Tibial nerve (tissue), 4 donors: ENCODE results near the gene GATA1. TPM values are rescaled to one million over a fixed set of nuclear protein-coding genes. Genes with fewer than 3 reads are reported as not detected.

Source experiments
- DNase-seq, 2 donors: peaks; one replicate each; pipeline ENCODE4 v3.0.0-alpha.2; 2019; ENCODE audit warnings: low spot score in 2 of 2
- H3K27ac ChIP-seq, 4 donors: fragments of 200-600 bp; sonication (generic) in 3 of 4; one replicate each; pipeline ENCODE4 v1.5.1; 2017 to 2019; ENCODE audit warnings: mild to moderate bottlenecking in 1 of 4
- H3K27me3 ChIP-seq, 2 donors: fragments of 200-600 bp; sonication (generic) in 1 of 2; one replicate each; pipeline versions ENCODE4 v1.5.1 to v1.6.0; 2017 to 2019
- H3K36me3 ChIP-seq, 3 donors: fragments of 200-600 bp; sonication (generic); one replicate each; pipeline ENCODE4 v1.5.1; 2018 to 2019
- H3K4me1 ChIP-seq, 4 donors: fragments of 200-600 bp; sonication (generic) in 3 of 4; one replicate each; pipeline ENCODE4 v1.5.1; 2017 to 2019
- H3K4me3 ChIP-seq, 4 donors: fragments of 200-600 bp; sonication (generic) in 3 of 4; one replicate each; pipeline ENCODE4 v1.5.1; 2017 to 2019; ENCODE audit warnings: mild to moderate bottlenecking in 1 of 4, moderate library complexity in 1 of 4
- H3K9me3 ChIP-seq, 4 donors: fragments of 200-600 bp; sonication (generic) in 3 of 4; one replicate each; pipeline ENCODE4 v1.5.1; 2017 to 2019
- EP300 ChIP-seq, 2 donors: sonication (generic); formaldehyde crosslinking; IDR thresholded peaks; one replicate each; pipeline ENCODE4 v1.6.1; 2017; ENCODE audit warnings: antibody characterized with exemption in 2 of 2, mild to moderate bottlenecking in 1 of 2
- POLR2A ChIP-seq, 2 donors: fragments of 450-650 bp; IDR thresholded peaks; one replicate each; pipeline ENCODE4 v1.6.1; 2017; ENCODE audit warnings: antibody characterized with exemption in 2 of 2, mild to moderate bottlenecking in 2 of 2, moderate library complexity in 2 of 2
- WGBS, 2 donors: methylation state at CpG; one replicate each; pipeline ENCODE4 v1.1.5; 2018; 5-methylcytosine and 5-hydroxymethylcytosine counted together
- total RNA-seq, 4 donors: library from RNA; depleted of rRNA; stranded (reverse); fragments of >200 nt; gene quantifications; one replicate each; pipeline ENCODE4 v1.1.0, GENCODE V29; 2016
- TF ChIP-seq, protein P1 (sequence below), 5 experiments: fragments of 200-600 bp in 3 of 5; fragments of 450-650 bp in 2 of 5; sonication (generic) in 3 of 5; IDR thresholded peaks; one replicate each; pipeline ENCODE4 v1.5.1; 2016 to 2019; ENCODE audit warnings: antibody characterized with exemption in 5 of 5, mild to moderate bottlenecking in 3 of 5, moderate library complexity in 2 of 5

The GATA1 gene
- total RNA-seq, 4 donors from 2014 or later: 0.90 TPM; not detected in 3

DNA sequence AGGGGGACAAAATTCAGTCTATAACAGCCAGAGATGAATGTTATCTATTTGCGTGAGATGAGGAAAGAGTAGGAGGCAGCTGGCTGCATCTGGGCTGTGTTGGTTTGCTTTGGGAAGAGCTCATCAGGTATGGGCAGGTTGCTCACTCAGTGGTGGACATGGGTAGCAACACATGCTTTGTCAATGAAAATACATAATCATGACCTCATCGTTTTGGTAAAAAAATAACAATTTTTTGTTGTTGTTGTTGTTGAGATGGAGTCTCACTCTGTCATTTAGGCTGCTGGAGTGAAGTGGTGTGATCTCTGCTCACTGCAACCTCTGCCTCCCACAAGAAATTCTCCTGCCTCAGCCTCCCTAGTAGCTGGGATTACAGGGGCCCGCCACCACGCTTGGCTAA is 41.2 kb upstream of the GATA1 start:
- 87 to 93% methylated on average over 4 of the region's 4 CpGs for WGBS, 2 donors
- H3K36me3 ChIP-seq: no peaks in the 10 kb centered on the region
- TF ChIP-seq POLR2A (IDR thresholded peaks at IDR 0.05): no peak
- TF ChIP-seq, protein P1, sequence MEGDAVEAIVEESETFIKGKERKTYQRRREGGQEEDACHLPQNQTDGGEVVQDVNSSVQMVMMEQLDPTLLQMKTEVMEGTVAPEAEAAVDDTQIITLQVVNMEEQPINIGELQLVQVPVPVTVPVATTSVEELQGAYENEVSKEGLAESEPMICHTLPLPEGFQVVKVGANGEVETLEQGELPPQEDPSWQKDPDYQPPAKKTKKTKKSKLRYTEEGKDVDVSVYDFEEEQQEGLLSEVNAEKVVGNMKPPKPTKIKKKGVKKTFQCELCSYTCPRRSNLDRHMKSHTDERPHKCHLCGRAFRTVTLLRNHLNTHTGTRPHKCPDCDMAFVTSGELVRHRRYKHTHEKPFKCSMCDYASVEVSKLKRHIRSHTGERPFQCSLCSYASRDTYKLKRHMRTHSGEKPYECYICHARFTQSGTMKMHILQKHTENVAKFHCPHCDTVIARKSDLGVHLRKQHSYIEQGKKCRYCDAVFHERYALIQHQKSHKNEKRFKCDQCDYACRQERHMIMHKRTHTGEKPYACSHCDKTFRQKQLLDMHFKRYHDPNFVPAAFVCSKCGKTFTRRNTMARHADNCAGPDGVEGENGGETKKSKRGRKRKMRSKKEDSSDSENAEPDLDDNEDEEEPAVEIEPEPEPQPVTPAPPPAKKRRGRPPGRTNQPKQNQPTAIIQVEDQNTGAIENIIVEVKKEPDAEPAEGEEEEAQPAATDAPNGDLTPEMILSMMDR (IDR thresholded peaks at IDR 0.05): no peak
- no peak for TF ChIP-seq EP300 (IDR thresholded peaks at IDR 0.05)
- no peak for DNase-seq
- H3K4me3 ChIP-seq: no peak overlapping the region
- H3K27me3 ChIP-seq: no peaks in the 10 kb centered on the region
- no peaks in the 10 kb centered on the region for H3K9me3 ChIP-seq
- H3K4me1 ChIP-seq: no peaks in the 10 kb centered on the region
- H3K27ac ChIP-seq: no peak overlapping the region

DNA sequence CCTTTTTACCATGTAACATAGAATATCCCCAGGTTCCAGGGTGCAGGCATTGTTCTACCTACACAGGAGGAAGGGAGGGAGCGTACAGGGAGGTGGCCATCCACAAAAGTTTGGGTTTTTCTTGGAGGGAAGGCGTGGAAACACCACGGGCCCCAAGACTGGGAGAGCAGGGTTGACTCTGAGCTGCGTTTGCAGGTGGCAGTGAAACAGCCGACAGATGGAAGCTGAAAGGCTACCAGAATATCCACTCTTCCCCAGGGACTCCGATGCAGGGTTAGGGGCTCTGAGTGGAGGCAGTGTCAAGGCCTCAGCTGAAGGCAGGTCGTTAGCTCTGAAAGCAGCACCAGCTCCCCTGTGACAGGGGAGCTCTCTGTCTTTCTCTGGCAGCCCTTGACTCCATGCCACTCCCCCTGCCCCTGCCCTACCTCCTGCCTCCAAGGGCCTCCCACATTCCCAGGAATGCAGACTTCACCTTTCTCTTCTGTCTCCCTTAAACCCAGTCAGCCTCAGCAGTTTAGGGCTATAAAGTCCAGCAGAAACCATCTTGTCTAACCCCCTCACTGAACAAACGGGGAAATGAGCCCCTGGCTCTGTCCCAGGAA is 38.9 kb upstream of the GATA1 start:
- Histone ChIP-seq H3K9me3 (no peaks in the 10 kb centered on the region), H3K27ac (no peak overlapping the region), H3K27me3 (no peaks in the 10 kb centered on the region), H3K4me3 (no peak overlapping the region), H3K36me3 (no peaks in the 10 kb centered on the region), H3K4me1 (no peaks in the 10 kb centered on the region)
- DNase-seq: no peak
- TF ChIP-seq, protein P1 (IDR thresholded peaks at IDR 0.05): no peak
- TF ChIP-seq EP300 (IDR thresholded peaks at IDR 0.05): no peak
- no peak for TF ChIP-seq POLR2A (IDR thresholded peaks at IDR 0.05)
- WGBS, 2 donors: 63 to 65% methylated on average over 8 of the region's 8 CpGs

DNA sequence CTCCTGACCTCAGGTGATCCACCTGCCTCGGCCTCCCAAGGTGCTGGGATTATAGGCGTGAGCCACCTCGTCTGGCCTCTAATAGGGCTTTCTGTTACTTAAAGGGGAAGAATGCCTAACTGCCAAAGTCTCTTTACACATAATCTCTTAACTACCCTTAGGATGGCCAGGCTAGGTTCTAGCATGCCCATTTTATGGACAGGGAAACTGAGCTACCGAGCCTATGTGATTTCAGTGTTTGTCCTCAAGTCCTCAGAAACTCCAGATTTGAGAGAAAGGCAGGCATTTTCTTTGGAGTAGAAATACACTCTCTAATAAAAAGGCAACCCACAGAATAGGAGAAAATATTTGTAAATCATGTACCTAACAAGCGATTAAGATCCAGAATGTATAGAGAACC is 37.2 kb upstream of the GATA1 start:
- no peak for DNase-seq
- H3K27ac ChIP-seq: no peak overlapping the region
- 90 to 92% methylated on average over 4 to 5 of the region's 5 CpGs for WGBS, 2 donors
- H3K4me3 ChIP-seq: no peak overlapping the region
- TF ChIP-seq POLR2A (IDR thresholded peaks at IDR 0.05): no peak
- no peak for TF ChIP-seq EP300 (IDR thresholded peaks at IDR 0.05)
- TF ChIP-seq, protein P1 (IDR thresholded peaks at IDR 0.05): no peak
- no peaks in the 10 kb centered on the region for H3K27me3 ChIP-seq
- no peaks in the 10 kb centered on the region for H3K9me3 ChIP-seq
- no peaks in the 10 kb centered on the region for H3K4me1 ChIP-seq
- H3K36me3 ChIP-seq: no peaks in the 10 kb centered on the region

DNA sequence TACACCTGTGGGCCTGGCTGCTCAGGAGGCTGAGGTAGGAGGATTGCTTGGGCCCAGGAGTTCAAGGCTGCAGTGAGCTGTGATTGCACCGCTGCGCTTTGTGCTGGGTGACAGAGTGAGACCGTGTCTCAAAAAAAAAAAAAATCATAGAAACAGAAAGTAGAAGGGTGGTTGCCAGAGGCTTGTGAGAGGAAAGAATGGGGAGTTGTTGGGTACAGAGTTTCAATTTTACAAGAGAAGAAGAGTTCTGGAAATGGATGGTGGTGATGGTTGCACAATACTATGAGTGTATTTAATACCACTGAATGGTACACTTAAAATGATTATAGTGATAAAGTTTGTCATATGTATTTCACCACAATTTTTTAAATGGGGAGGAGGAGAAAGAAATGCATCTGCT is 35.0 kb upstream of the GATA1 start:
- 85 to 100% methylated on average over 3 of the region's 3 CpGs for WGBS, 2 donors
- H3K4me1 ChIP-seq: no peaks in the 10 kb centered on the region
- no peak overlapping the region for H3K27ac ChIP-seq
- no peaks in the 10 kb centered on the region for H3K9me3 ChIP-seq
- no peaks in the 10 kb centered on the region for H3K36me3 ChIP-seq
- TF ChIP-seq POLR2A (IDR thresholded peaks at IDR 0.05) (no peak), EP300 (IDR thresholded peaks at IDR 0.05) (no peak)
- TF ChIP-seq, protein P1 (IDR thresholded peaks at IDR 0.05): no peak
- H3K27me3 ChIP-seq: no peaks in the 10 kb centered on the region
- DNase-seq: no peak
- H3K4me3 ChIP-seq: no peak overlapping the region

DNA sequence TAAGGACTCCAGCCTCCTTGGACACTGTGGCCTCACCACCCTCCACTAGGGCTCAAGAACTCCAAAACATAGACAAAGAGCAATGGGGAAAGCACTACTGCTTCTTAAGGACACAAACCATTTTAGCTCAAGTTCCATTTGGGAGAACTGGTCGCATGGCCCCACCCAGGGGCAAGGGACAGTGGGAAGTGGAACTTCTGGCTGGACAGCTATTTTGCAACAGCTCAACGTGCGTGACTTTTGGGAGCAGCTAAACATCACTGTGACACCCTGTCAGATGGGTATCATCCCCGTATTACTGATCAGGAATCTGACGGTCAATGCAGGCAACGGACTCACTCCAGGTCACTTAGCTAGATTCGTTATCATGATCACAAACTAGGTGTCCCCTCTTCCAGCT is 33.9 kb upstream of the GATA1 start:
- Histone ChIP-seq H3K36me3 (no peaks in the 10 kb centered on the region), H3K27me3 (no peaks in the 10 kb centered on the region), H3K4me3 (no peak overlapping the region), H3K4me1 (no peaks in the 10 kb centered on the region), H3K9me3 (no peaks in the 10 kb centered on the region), H3K27ac (no peak overlapping the region)
- no peak for DNase-seq
- TF ChIP-seq, protein P1 (IDR thresholded peaks at IDR 0.05): no peak
- TF ChIP-seq EP300 (IDR thresholded peaks at IDR 0.05) (no peak), POLR2A (IDR thresholded peaks at IDR 0.05) (no peak)
- 75 to 88% methylated on average over 7 of the region's 7 CpGs for WGBS, 2 donors
